ENCODE measurements around the gene ITIH4.

DNA sequence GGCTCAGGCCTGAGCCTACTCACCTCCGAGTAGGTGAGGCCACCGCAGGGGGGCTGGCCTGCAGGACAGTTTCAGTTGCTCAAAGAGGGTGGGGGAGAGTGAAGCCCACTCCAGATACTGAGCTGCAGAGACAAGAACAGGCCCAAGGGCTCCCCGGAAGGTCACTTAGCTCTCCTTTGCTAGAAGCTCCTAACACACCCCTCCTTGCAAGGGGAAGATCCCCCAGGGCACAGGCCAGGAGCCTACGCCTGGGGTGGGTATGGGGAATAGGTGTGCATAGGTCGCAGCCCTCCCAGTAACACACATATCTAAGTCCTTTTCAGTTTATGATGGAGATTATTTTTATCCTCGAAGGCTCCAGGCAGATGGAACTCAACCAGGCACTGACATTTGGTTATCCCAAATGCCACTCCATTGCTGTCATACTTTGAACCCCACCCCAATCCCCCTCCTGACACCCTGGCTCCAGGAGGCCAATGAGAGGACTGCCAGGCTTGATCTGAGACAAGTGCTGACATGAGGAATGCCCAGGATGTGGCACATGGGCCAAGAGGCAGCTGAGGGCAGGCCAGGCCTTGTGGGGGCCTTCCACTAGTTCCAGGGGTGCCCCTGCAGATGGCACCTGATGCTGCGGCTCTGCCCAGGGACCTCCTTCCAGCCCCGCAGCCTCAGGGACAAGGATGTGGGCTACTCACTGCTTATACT is 5.4 kb upstream of the ITIH4 start:
- TF ChIP-seq, protein P1, sequence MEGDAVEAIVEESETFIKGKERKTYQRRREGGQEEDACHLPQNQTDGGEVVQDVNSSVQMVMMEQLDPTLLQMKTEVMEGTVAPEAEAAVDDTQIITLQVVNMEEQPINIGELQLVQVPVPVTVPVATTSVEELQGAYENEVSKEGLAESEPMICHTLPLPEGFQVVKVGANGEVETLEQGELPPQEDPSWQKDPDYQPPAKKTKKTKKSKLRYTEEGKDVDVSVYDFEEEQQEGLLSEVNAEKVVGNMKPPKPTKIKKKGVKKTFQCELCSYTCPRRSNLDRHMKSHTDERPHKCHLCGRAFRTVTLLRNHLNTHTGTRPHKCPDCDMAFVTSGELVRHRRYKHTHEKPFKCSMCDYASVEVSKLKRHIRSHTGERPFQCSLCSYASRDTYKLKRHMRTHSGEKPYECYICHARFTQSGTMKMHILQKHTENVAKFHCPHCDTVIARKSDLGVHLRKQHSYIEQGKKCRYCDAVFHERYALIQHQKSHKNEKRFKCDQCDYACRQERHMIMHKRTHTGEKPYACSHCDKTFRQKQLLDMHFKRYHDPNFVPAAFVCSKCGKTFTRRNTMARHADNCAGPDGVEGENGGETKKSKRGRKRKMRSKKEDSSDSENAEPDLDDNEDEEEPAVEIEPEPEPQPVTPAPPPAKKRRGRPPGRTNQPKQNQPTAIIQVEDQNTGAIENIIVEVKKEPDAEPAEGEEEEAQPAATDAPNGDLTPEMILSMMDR (IDR thresholded peaks at IDR 0.05; ENCODE audit: low read depth, low read length, poor library complexity, severe bottlenecking), result no peak
- TF ChIP-seq EZH2phosphoT487 (IDR thresholded peaks at IDR 0.05; ENCODE audit: borderline replicate concordance, low read length), result no peak

Measured in DOHH2 (cell line).